ENCODE data around the gene SELL.

GRCh38 chr1:169708647-169709046, 2.8 kb downstream of the SELL start:
- TF ChIP-seq, protein P1, sequence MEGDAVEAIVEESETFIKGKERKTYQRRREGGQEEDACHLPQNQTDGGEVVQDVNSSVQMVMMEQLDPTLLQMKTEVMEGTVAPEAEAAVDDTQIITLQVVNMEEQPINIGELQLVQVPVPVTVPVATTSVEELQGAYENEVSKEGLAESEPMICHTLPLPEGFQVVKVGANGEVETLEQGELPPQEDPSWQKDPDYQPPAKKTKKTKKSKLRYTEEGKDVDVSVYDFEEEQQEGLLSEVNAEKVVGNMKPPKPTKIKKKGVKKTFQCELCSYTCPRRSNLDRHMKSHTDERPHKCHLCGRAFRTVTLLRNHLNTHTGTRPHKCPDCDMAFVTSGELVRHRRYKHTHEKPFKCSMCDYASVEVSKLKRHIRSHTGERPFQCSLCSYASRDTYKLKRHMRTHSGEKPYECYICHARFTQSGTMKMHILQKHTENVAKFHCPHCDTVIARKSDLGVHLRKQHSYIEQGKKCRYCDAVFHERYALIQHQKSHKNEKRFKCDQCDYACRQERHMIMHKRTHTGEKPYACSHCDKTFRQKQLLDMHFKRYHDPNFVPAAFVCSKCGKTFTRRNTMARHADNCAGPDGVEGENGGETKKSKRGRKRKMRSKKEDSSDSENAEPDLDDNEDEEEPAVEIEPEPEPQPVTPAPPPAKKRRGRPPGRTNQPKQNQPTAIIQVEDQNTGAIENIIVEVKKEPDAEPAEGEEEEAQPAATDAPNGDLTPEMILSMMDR (IDR thresholded peaks at IDR 0.05), result no peak
- no peak for TF ChIP-seq POLR2AphosphoS5 (IDR thresholded peaks at IDR 0.05)

Data from breast epithelium (tissue), 3 donors.